Adrenal gland (tissue), 5 donors: ENCODE results near the gene RPS6KA5.

ENCODE experiments used
- POLR2A ChIP-seq, 2 donors: fragments of 450-650 bp; IDR thresholded peaks; one replicate each; pipeline ENCODE4 v1.6.1; 2017; ENCODE audit warnings: antibody characterized with exemption in 2 of 2, mild to moderate bottlenecking in 2 of 2, moderate library complexity in 1 of 2
- TF ChIP-seq, protein P1 (sequence below), 6 experiments: fragments of 450-650 bp in 4 of 6; fragments of 200-600 bp in 2 of 6; sonication (generic) in 1 of 6; IDR thresholded peaks; 1 replicate in 5 of 6; 2 replicates in 1 of 6; pipeline versions ENCODE4 v1.5.1 to v1.8.0; 2016 to 2021; ENCODE audit warnings: antibody characterized with exemption in 6 of 6, mild to moderate bottlenecking in 2 of 6, moderate library complexity in 1 of 6
- donor health status: DM: no; HTN: no; CAD: no.

- TF ChIP-seq, protein P1, sequence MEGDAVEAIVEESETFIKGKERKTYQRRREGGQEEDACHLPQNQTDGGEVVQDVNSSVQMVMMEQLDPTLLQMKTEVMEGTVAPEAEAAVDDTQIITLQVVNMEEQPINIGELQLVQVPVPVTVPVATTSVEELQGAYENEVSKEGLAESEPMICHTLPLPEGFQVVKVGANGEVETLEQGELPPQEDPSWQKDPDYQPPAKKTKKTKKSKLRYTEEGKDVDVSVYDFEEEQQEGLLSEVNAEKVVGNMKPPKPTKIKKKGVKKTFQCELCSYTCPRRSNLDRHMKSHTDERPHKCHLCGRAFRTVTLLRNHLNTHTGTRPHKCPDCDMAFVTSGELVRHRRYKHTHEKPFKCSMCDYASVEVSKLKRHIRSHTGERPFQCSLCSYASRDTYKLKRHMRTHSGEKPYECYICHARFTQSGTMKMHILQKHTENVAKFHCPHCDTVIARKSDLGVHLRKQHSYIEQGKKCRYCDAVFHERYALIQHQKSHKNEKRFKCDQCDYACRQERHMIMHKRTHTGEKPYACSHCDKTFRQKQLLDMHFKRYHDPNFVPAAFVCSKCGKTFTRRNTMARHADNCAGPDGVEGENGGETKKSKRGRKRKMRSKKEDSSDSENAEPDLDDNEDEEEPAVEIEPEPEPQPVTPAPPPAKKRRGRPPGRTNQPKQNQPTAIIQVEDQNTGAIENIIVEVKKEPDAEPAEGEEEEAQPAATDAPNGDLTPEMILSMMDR (IDR thresholded peaks at IDR 0.05): no peak
- no peak for TF ChIP-seq POLR2A (IDR thresholded peaks at IDR 0.05)
Measured at GRCh38 chr14:90831821-90832220, 228.6 kb downstream of the RPS6KA5 start.
